Activated naive CD4-positive, alpha-beta T cell treated with anti-CD3 and anti-CD28 coated beads, Interleukin-2, amount 10 ng/mL, durations not matched to agents 7 days and 5 days (primary cell): ENCODE data around the gene COL27A1.

Experiments used
- CTCF ChIA-PET: fragments of 350-600 bp; sonication (Branson Sonifier 250); formaldehyde crosslinking; loops from one replicate; lab custom pipeline; 2021; ENCODE audit warnings: antibody characterized with exemption; lab: Charles Lee
- DNase-seq: peaks from one replicate; pipeline ENCODE4 v3.0.0-alpha.2; 2020
- H3K27ac Mint-ChIP-seq: one replicate; pipeline ENCODE4 v1.8.0; 2021; ENCODE audit warnings: mild to moderate bottlenecking, moderate library complexity, mixed read lengths
- H3K27me3 Mint-ChIP-seq: one replicate; pipeline ENCODE4 v1.8.0; 2021; ENCODE audit warnings: mild to moderate bottlenecking, mixed read lengths
- H3K36me3 Mint-ChIP-seq: one replicate; pipeline ENCODE4 v1.8.0; 2021; ENCODE audit warnings: mixed read lengths
- H3K4me1 Mint-ChIP-seq: one replicate; pipeline ENCODE4 v1.8.0; 2021; ENCODE audit warnings: mixed read lengths
- H3K4me3 Mint-ChIP-seq: one replicate; pipeline ENCODE4 v1.8.0; 2021; ENCODE audit warnings: mild to moderate bottlenecking, moderate library complexity, mixed read lengths
- H3K9me3 Mint-ChIP-seq: one replicate; pipeline ENCODE4 v1.8.0; 2021; ENCODE audit warnings: mixed read lengths

The COL27A1 gene

DNA sequence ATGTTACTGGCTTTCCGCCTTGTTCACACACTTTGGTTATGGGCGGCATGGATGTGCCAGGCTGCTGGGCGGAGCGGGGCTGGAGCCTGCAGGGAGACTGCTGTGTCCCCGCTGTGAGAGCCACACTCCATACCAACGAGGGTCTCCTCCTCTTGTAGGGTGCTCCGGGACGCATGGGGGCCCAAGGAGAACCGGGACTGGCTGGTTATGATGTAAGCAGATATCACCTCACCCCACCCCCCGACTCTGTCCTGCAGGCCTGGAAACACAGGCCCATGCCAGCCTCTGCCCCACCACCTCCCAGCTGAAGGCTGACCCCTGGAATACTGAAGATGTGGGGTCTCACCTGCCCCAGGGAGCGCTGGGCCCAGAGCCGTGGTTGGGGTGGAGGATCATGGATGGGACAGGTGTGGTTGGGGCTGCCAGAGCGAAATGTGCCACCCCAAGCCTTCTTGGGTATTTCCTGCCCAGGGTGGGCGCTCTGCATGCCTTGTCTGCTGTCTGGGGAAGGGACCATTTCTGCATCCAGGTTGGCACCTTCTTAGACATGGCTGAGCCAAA lies 128.3 kb downstream of the COL27A1 start:
- CTCF ChIA-PET: interaction anchor here (1.3 kb wide), 1 partner anchor 202 kb away, joined by 3 read pairs; no protein-coding TSS in a partner anchor

DNA sequence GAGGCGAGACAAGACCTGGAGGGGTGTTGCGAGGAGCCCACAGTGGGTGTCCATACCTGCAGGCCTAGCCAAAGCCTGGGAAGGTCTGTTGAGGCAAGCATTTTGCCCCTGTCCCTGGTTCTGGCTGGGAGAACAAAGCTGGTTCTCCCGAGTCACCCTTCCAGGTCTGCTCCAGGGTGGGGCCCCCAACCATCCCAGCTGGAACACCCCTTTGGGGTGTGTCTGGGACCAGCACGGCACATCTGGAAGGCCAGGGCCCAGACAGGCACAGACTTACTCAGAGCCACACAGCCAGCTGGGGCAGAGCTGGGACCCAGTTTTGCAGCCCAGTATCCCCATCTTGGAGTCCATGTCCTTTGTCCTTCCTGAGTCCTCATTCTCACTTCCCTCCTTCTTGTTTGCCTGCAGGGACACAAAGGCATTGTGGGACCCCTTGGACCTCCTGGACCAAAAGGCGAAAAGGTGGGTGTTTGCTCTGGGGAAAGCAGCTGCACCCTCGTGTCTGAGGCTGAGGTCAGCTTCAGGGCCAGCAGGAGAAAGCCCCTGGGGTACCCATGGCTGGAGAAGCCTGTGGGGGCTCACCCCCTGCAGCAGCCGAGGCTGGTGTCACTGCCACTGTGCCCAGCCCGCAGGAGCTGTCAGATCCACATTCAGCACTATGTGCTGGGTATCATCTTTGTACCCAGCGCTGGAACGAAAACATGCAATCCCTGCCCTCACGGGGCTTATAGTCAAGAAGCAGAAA lies 129.2 kb downstream of the COL27A1 start:
- H3K27ac Mint-ChIP-seq: no peak overlapping the region
- no peak overlapping the region for H3K4me3 Mint-ChIP-seq
- CTCF ChIA-PET: interaction anchor here (1.3 to 3.0 kb wide), 2 partner anchors 177 to 203 kb away, joined by 3 to 8 read pairs; no protein-coding TSS in a partner anchor
- H3K36me3 Mint-ChIP-seq: no peaks in the 10 kb centered on the region
- DNase-seq: peak; percentile 17
- H3K4me1 Mint-ChIP-seq: no peaks in the 10 kb centered on the region
- H3K27me3 Mint-ChIP-seq: no peaks in the 10 kb centered on the region
- H3K9me3 Mint-ChIP-seq: no peaks in the 10 kb centered on the region

More for the DNA sequence above, 128.3 kb downstream of the COL27A1 start:
- no peaks in the 10 kb centered on the region for H3K4me1 Mint-ChIP-seq
- H3K36me3 Mint-ChIP-seq: no peaks in the 10 kb centered on the region
- no peak for DNase-seq
- no peaks in the 10 kb centered on the region for H3K9me3 Mint-ChIP-seq
- H3K4me3 Mint-ChIP-seq: no peak overlapping the region
- no peaks in the 10 kb centered on the region for H3K27me3 Mint-ChIP-seq
- peak overlapping the region; percentile 33 for H3K27ac Mint-ChIP-seq

DNA sequence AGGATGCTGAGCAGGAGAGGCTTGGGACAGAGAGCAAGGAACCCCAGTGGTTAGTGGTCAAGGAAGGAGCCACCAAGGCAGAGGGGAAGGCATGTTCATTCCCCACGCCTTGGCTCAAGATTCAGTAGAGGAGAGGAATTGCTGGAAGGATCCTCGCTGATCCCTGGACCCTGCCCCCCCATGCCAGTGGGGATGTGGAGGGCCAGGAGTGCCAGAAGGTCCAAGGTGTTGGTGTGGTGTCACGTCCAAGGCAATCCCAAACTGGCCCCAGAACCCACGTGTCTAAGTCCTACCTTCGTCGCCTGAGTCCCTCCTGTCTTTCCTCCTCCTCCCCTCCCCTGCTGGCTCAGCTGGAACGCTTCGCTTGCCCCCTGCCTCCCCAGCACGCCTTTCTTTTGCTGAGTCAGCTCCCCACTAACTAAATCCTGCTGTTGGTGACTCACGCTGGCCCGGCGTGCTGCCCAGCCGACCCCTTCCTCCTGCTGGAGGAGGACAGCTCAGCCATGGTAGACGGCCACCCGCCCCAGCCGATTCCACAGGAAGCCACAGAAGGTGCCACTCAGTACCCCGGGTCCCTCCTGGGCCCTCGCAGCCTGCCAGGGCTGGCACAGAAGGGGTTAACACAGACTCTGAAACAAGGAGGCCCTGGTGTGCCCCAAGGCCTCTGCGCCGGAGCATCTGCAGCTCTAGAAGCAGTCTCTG lies 130.0 kb downstream of the COL27A1 start:
- Mint-ChIP-seq H3K9me3 (no peaks in the 10 kb centered on the region), H3K27ac (no peak overlapping the region), H3K4me3 (no peak overlapping the region), H3K27me3 (no peaks in the 10 kb centered on the region), H3K4me1 (no peaks in the 10 kb centered on the region), H3K36me3 (no peaks in the 10 kb centered on the region)
- CTCF ChIA-PET: interaction anchor here (3.0 kb wide), 1 partner anchor 178 kb away, joined by 8 read pairs; no protein-coding TSS in a partner anchor
- no peak for DNase-seq

DNA sequence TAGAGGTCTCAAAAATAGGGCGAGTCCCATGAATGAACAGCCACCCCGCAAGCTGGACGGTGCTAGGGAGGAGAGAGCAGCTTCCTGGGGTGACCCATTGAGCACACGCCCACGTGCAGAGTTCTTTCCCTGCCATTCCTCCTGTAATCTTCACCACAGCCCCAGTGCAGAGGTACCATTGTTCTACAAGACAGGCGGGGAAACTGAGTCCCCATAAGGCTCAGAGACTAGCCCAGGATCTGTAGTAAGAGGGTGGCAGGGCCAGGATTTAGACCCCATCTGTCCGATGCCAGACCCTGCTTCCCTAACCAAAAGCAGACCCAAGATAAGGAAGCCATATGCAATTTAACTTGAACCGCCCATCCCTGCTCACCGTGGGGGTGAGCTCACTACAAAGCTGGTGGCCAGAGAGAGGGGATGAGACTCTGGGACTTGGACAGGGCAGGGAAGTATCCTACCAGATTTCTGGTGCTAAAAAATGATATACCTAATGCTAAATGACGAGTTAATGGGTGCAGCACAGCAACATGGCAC lies 130.9 kb downstream of the COL27A1 start:
- no peak for DNase-seq
- H3K9me3 Mint-ChIP-seq: no peaks in the 10 kb centered on the region
- no peaks in the 10 kb centered on the region for H3K4me1 Mint-ChIP-seq
- H3K4me3 Mint-ChIP-seq: no peak overlapping the region
- peaks cover 9% of the 10 kb centered on the region for H3K27me3 Mint-ChIP-seq
- H3K27ac Mint-ChIP-seq: no peak overlapping the region
- CTCF ChIA-PET: interaction anchor here (3.0 kb wide), 1 partner anchor 179 kb away, joined by 8 read pairs; no protein-coding TSS in a partner anchor
- H3K36me3 Mint-ChIP-seq: no peaks in the 10 kb centered on the region

DNA sequence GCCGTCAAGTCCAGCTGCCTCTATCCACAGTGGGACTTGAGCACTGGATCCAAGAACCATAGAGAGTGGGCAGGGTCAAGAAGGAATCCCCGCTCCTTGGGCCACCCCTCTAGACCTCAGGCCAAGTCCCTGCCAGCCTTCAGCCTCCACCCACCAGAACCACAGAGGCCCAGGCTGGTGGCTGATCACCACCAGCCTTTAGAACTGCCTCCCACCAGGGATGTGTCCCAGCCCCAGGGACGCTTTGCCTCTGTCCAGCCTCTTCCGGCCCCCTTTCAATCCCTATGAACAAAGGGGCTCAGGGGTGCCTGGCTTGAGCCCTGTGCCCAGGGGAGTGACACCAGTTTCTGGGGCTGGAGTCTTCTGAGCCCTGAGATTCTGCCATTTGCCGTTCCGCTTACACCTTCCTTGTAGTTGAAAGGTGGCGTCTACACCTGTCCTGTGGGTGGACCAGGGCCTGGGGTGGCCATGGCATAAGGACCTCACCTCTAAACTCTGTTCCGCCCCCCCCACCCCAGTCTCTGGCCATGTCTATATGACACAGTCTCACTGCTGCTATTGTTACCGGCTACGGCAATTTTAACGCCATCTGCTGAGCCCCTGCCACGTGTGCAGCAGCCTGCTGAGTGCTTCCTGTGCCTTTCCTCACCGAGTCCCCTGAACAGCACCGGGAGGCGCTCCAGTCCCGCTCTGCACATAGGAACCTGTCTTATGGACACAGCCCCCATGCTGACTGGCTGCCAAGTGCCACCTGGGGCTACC lies 131.8 kb downstream of the COL27A1 start:
- no peak overlapping the region for H3K4me3 Mint-ChIP-seq
- H3K27ac Mint-ChIP-seq: no peak overlapping the region
- DNase-seq: peak; percentile 7

DNA sequence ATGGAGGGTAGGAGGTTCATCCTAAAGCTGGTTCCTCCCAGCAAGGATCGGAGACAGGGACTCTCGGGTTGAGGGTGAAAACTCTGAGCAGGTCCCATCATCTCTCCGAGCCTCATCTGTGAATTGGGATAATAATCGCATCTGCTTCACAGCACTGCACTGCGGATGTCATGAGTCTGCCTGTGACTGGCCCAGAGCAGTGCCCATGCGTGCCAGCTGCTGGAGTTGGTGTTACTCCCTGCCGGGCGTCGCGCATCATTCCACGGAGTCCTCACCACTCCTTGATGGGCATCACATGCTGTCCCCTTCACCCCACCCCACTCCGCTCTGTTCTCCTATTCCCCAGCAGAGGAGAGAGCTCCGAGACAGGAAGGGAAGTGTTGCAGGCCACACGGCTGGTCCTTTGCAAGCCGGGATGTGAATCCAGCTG lies 132.4 kb downstream of the COL27A1 start:
- no peaks in the 10 kb centered on the region for H3K9me3 Mint-ChIP-seq
- peaks cover 17% of the 10 kb centered on the region for H3K27me3 Mint-ChIP-seq
- peak; percentile 18 for DNase-seq
- no peaks in the 10 kb centered on the region for H3K4me1 Mint-ChIP-seq
- H3K27ac Mint-ChIP-seq: no peak overlapping the region
- H3K36me3 Mint-ChIP-seq: no peaks in the 10 kb centered on the region
- CTCF ChIA-PET: interaction anchor here (0.7 to 1.7 kb wide), 3 partner anchors 134 to 206 kb away, joined by 3 to 8 read pairs (median 8); no protein-coding TSS in a partner anchor
- H3K4me3 Mint-ChIP-seq: no peak overlapping the region

More for the DNA sequence above, 131.8 kb downstream of the COL27A1 start:
- no peaks in the 10 kb centered on the region for H3K36me3 Mint-ChIP-seq
- peaks cover 14% of the 10 kb centered on the region for H3K27me3 Mint-ChIP-seq
- H3K9me3 Mint-ChIP-seq: no peaks in the 10 kb centered on the region
- no peaks in the 10 kb centered on the region for H3K4me1 Mint-ChIP-seq
- CTCF ChIA-PET: interaction anchor here (1.6 to 3.0 kb wide), 3 partner anchors 179 to 205 kb away, joined by 8 read pairs; no protein-coding TSS in a partner anchor

DNA sequence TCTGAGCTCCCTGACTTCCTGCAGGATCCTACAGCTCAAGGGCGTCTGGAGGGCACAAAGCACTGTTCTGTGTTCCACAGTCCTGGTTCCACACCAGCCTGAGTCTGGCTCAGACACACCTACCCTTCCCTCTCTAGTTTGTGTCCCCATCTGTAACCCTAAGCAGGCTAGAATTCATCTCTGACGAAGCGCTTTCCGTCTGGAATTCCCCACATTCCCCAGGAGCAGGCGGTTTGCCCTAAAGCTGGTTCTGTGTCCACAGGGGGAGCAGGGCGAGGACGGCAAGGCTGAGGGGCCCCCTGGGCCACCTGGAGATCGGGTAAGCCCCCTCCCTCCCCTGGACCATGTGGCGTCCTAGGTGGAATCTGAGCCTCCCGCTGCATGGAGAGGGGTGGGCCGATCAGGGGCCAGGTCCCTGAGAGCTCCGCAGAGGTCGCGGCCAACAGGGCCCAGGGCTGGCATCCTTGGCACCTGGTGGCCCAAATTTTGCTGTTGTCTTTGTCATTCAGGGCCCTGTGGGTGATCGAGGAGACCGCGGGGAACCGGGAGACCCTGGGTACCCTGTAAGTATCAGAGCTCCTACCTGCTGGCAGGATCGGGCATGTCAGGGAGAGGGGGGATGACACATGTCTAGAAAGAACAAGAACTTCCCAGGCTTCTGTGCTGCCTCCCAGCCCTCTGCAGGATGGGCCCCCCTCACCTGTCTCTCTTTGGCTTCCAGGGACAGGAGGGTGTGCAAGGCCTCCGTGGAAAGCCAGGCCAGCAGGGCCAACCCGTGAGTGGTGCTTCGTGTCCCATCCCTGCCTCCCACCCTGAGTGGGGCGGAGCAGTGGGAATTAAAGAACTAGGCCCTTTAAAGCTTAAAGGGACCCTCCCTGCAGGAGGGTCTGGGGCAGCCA lies 133.1 kb downstream of the COL27A1 start:
- Mint-ChIP-seq H3K36me3 (no peaks in the 10 kb centered on the region), H3K27me3 (peaks cover 17% of the 10 kb centered on the region), H3K4me3 (no peak overlapping the region), H3K9me3 (no peaks in the 10 kb centered on the region), H3K4me1 (no peaks in the 10 kb centered on the region), H3K27ac (no peak overlapping the region)
- CTCF ChIA-PET: interaction anchor here (0.7 to 1.7 kb wide), 3 partner anchors 135 to 206 kb away, joined by 3 to 8 read pairs (median 8); no protein-coding TSS in a partner anchor
- peak; percentile 11 for DNase-seq

DNA sequence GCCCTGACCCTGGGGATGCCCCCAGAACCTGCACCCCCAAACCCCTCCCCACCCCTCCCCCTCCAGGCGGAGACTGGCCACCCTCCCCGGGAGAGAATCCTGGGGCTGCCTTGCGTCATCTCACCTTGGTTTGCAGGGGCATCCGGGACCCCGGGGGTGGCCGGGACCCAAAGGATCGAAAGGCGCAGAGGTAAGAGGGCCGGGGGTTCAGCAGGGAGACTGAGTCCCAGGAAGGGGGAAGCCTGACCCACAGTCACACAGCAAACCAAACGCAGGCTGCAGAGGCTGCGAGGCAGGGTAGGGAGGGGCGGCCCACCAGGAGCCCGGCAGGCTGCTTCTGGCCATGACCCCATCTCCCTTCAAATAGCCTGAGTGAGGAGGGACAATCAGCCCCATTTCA lies 133.8 kb downstream of the COL27A1 start:
- H3K27me3 Mint-ChIP-seq: peaks cover 17% of the 10 kb centered on the region
- no peaks in the 10 kb centered on the region for H3K36me3 Mint-ChIP-seq
- DNase-seq: peak; percentile 18
- no peak overlapping the region for H3K27ac Mint-ChIP-seq
- no peak overlapping the region for H3K4me3 Mint-ChIP-seq
- CTCF ChIA-PET: no interaction called here
- no peaks in the 10 kb centered on the region for H3K4me1 Mint-ChIP-seq
- no peaks in the 10 kb centered on the region for H3K9me3 Mint-ChIP-seq

DNA sequence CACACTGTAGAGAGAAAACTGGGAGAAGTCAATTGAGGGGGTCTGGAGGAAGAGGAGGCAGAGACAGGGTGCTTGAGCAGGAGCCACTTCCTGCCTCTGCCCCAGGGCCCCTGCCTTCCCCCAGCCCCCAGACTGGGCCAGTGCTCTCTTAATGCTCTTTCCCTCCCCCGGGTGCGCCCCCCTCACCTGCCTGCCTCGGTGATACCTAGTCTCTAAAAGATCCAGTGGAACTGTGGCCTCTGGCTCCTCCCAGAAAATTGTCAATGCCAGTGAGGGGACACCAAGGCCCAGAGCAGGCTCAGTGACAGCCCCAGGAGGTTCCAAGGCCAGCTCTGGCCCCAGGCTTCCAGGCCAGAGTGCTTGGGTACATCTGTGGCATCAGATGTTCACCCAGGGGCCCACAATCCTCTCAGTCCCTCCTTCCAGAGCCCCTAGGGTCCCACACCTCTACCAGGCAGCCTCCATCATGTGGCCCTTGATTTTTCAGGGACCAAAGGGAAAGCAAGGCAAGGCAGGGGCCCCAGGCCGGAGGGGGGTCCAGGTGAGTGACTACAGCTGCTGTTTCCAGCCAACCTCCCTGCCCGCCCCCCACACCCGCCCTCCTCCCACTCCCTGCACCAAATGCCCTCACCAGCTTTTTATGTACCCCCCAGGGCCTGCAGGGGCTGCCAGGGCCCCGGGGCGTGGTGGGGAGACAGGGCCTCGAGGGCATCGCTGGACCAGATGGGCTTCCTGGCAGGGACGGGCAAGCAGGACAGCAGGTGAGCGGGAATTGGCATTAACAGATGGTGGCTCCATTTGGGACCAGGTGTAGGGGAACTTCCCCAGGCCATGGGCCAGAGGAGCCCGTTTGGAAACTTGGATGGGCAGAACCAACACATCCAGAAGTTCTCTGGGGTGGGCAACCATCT lies 134.5 kb downstream of the COL27A1 start:
- peak; percentile 15 for DNase-seq

DNA sequence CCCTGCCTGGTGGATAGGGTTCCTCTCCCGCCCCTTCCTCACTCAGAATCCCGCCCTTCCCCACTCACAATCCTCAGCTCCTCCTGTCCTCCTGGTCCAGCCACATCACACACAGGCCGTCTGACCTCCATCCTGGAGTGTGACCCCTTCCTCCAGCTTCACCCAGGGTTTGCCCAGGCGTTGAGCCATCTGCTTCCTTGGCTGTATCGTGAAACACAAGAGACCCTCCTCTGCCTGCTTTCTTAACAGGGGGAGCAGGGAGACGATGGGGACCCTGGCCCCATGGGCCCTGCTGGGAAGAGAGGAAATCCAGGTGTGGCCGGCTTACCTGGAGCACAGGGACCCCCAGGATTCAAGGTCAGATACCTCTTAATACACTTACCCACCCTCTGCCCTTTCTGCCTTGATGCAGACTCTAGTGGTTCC lies 135.2 kb downstream of the COL27A1 start:
- H3K36me3 Mint-ChIP-seq: no peaks in the 10 kb centered on the region
- peaks cover 10% of the 10 kb centered on the region for H3K9me3 Mint-ChIP-seq
- CTCF ChIA-PET: interaction anchor here (0.6 to 4.9 kb wide), 32 partner anchors 11 to 753 kb away, joined by 3 to 88 read pairs (median 3); partner anchors contain the start of gene COL27A1
- DNase-seq: peak; percentile 19
- peaks cover 17% of the 10 kb centered on the region for H3K27me3 Mint-ChIP-seq
- H3K27ac Mint-ChIP-seq: no peak overlapping the region
- no peaks in the 10 kb centered on the region for H3K4me1 Mint-ChIP-seq
- H3K4me3 Mint-ChIP-seq: no peak overlapping the region

More for the DNA sequence above, 134.5 kb downstream of the COL27A1 start:
- Mint-ChIP-seq H3K9me3 (peaks cover 4% of the 10 kb centered on the region), H3K27me3 (peaks cover 17% of the 10 kb centered on the region), H3K4me3 (no peak overlapping the region), H3K36me3 (no peaks in the 10 kb centered on the region), H3K27ac (peak overlapping the region; percentile 14), H3K4me1 (no peaks in the 10 kb centered on the region)
- CTCF ChIA-PET: interaction anchor here (0.9 to 4.9 kb wide), 10 partner anchors 19 to 206 kb away, joined by 3 to 88 read pairs (median 5); partner anchors contain the start of gene COL27A1

DNA sequence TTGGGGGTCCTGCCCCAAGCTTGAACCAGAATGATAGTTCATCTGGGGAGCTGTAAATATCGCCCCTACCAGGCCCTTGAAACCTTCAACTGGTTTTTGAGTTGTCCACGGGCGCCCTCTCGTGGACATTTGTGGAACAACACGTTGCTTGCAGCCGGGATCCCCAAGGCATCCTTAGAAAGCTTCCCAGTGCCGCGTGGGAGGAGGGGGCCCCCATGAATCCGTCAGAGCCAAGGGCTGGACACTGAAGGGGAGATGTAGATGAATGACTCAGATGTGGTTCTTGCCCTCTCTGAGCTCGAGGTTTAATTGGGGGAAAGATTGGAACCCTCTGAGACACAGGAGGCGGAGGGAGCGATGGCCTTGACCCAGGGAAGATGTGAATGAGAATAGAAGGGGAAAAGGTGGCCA lies 135.7 kb downstream of the COL27A1 start:
- Mint-ChIP-seq H3K36me3 (peaks cover 4% of the 10 kb centered on the region), H3K27ac (peak overlapping the region; percentile 42), H3K27me3 (peaks cover 17% of the 10 kb centered on the region), H3K4me3 (no peak overlapping the region), H3K4me1 (no peaks in the 10 kb centered on the region), H3K9me3 (peaks cover 14% of the 10 kb centered on the region)
- CTCF ChIA-PET: interaction anchor here (0.6 to 4.9 kb wide), 37 partner anchors 12 to 753 kb away, joined by 3 to 88 read pairs (median 3); partner anchors contain the start of gene COL27A1
- DNase-seq: peak; percentile 80
